ENCODE measurements around the gene PLEKHG4. TPM values are rescaled to one million over a fixed set of nuclear protein-coding genes. Genes with fewer than 3 reads are reported as not detected.

Gene PLEKHG4
- total RNA-seq, 6 experiments from 2014 or later, result 0.09 to 0.53 (median 0.20) TPM

DNA sequence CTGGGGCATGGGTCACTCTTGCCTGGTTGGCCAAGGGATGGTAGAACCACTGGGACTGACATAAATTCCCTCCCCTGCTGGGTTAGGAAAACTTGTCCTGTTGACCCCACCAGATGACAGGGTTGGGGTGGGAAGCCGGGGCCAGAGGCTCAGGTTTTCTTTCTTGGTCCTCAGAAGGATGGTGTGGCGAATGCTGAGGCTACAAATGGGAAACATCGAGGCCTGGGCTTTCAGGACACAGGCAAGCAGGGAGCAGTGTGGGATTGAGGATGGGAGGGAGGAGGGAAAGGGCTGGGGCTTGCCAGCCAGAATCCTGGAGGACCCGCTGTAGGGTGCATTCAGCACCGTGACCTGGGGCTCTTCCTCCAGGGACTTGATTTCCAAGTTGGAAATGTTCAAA is 14.5 kb upstream of the PLEKHG4 start:
- H3K4me3 ChIP-seq, result no peak overlapping the region
- no peak for DNase-seq
- no peak for TF ChIP-seq POLR2A (IDR thresholded peaks at IDR 0.05)
- TF ChIP-seq, protein P1, sequence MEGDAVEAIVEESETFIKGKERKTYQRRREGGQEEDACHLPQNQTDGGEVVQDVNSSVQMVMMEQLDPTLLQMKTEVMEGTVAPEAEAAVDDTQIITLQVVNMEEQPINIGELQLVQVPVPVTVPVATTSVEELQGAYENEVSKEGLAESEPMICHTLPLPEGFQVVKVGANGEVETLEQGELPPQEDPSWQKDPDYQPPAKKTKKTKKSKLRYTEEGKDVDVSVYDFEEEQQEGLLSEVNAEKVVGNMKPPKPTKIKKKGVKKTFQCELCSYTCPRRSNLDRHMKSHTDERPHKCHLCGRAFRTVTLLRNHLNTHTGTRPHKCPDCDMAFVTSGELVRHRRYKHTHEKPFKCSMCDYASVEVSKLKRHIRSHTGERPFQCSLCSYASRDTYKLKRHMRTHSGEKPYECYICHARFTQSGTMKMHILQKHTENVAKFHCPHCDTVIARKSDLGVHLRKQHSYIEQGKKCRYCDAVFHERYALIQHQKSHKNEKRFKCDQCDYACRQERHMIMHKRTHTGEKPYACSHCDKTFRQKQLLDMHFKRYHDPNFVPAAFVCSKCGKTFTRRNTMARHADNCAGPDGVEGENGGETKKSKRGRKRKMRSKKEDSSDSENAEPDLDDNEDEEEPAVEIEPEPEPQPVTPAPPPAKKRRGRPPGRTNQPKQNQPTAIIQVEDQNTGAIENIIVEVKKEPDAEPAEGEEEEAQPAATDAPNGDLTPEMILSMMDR (IDR thresholded peaks at IDR 0.05), result no peak
- no peaks in the 10 kb centered on the region for H3K36me3 ChIP-seq
- no peaks in the 10 kb centered on the region for H3K9me3 ChIP-seq
- no peaks in the 10 kb centered on the region for H3K27me3 ChIP-seq
- H3K27ac ChIP-seq, result no peak overlapping the region
- intact Hi-C loops (cut with DNase I), result no loop called here
- H3K4me1 ChIP-seq, result no peaks in the 10 kb centered on the region
- 70% methylated on average over 2 of the region's 5 CpGs for WGBS (ENCODE audit: insufficient coverage, low coverage, low lambda C conversion rate, missing lambda C conversion rate)
- ATAC-seq, result no peak

DNA sequence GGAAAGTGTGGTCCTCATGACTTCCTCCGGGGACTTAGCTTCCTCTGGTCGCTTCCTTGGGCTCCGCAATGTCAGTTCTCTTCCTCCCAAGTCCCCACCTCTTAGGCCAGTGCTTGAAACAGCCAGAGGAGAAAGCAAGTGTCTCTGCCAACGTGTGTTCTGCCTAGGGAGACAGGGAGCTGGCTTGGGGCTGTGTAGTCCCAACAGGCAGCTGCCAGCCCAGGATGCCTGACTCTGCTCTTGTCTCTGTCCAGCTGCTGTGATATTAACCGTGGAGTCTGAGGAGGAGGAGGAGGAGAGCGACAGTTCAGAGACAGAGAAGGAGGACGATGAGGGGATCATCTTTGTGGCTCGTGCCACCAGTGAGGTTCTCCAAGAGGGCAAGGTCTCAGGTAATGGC is 13.5 kb upstream of the PLEKHG4 start:
- no peak overlapping the region for H3K4me3 ChIP-seq
- H3K9me3 ChIP-seq, result no peaks in the 10 kb centered on the region
- DNase-seq (no peak), ATAC-seq (peak in 1 of 4 donors; percentile 16)
- WGBS (ENCODE audit: insufficient coverage, low coverage, low lambda C conversion rate, missing lambda C conversion rate), result 72% methylated on average over 5 of the region's 8 CpGs
- H3K27me3 ChIP-seq, result no peaks in the 10 kb centered on the region
- no peaks in the 10 kb centered on the region for H3K36me3 ChIP-seq
- intact Hi-C loops (cut with DNase I), result no loop called here
- TF ChIP-seq, protein P1 (IDR thresholded peaks at IDR 0.05), result no peak
- TF ChIP-seq POLR2A (IDR thresholded peaks at IDR 0.05), result no peak
- no peaks in the 10 kb centered on the region for H3K4me1 ChIP-seq
- no peak overlapping the region for H3K27ac ChIP-seq

DNA sequence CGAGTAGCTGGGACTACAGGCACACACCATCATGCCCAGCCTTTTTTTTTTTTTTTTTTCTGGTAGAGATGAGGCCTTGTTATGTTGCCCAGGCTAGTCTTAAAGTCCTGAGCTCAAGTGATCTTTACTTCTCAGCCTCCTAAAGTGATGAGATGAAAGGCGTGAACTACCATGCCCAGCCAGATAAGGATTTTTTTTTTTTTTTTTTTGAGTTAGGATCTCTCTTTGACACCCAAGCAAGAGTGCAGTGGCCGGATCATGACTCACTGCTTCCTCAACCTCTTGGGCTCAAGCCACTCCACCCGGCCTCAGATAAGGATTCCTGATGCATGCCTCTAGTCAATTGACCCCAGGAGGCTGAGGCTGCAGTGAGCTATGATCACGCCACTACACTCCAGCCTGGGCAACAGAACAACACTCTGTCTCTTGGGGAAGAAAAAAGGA is 11.2 kb upstream of the PLEKHG4 start:
- ATAC-seq (peak; percentile 33 to 73 (median 59)), DNase-seq (no peak)
- intact Hi-C loops (cut with DNase I), result no loop called here
- TF ChIP-seq, protein P1 (IDR thresholded peaks at IDR 0.05), result no peak
- no peak for TF ChIP-seq POLR2A (IDR thresholded peaks at IDR 0.05)
- Histone ChIP-seq H3K9me3 (no peaks in the 10 kb centered on the region), H3K4me1 (no peaks in the 10 kb centered on the region), H3K36me3 (no peaks in the 10 kb centered on the region), H3K27ac (no peak overlapping the region), H3K4me3 (no peak overlapping the region), H3K27me3 (no peaks in the 10 kb centered on the region)
- 52% methylated on average over 5 of the region's 5 CpGs for WGBS (ENCODE audit: insufficient coverage, low coverage, low lambda C conversion rate, missing lambda C conversion rate)

DNA sequence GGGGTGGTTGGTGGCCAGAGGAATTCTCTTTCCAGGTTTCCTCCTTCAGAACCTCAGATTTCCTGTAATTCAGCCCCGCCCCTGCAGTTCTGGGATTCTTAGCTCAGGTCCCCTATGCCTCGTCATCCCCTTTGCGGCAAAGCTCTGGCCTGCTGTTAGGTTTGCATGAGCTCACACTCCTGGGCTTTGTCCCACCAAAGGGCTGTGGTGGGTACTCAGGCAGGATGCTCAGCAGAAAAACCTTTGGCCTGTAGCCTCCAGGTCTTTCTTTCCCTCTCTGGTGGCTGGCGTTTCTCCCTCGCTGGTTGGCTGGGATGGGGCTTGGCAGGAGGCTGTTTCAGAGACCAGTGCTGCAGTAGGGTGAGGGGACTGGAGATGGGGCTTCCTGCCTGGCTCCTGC is 9.6 kb upstream of the PLEKHG4 start:
- WGBS (ENCODE audit: insufficient coverage, low coverage, low lambda C conversion rate, missing lambda C conversion rate), result 45% methylated on average over 5 of the region's 5 CpGs

More for the DNA sequence above, 9.6 kb upstream of the PLEKHG4 start:
- Histone ChIP-seq H3K27ac (no peak overlapping the region), H3K4me3 (no peak overlapping the region), H3K36me3 (no peaks in the 10 kb centered on the region), H3K4me1 (no peaks in the 10 kb centered on the region), H3K27me3 (no peaks in the 10 kb centered on the region), H3K9me3 (no peaks in the 10 kb centered on the region)
- ATAC-seq (no peak), DNase-seq (no peak)
- TF ChIP-seq POLR2A (IDR thresholded peaks at IDR 0.05), result no peak
- TF ChIP-seq, protein P1 (IDR thresholded peaks at IDR 0.05), result no peak
- intact Hi-C loops (cut with DNase I), result no loop called here

All from right lobe of liver (tissue), 6 donors.